Epithelial cell of proximal tubule (primary cell): ENCODE measurements around the gene KLHDC8A. TPM values are rescaled to one million over a fixed set of nuclear protein-coding genes. Genes with fewer than 3 reads are reported as not detected.

Source experiments
- DNase-seq: peaks from one replicate; pipeline ENCODE4 v3.0.0-alpha.2; 2011; ENCODE audit warnings: low read depth
- H3K4me3 ChIP-seq: 2 replicates; pipeline ENCODE4 v1.5.1; 2011; ENCODE audit warnings: low read depth, mild to moderate bottlenecking, low read length
- CTCF ChIP-seq: conservative IDR thresholded peaks from 2 replicates; pipeline ENCODE4 v1.5.1; 2012; ENCODE audit warnings: low read depth, mild to moderate bottlenecking, low read length
- total RNA-seq: library from RNA; depleted of rRNA; stranded (reverse); fragments of >200 nt; gene quantifications from 2 replicates; pipeline ENCODE4 v1.2.3, GENCODE V29; 2015

The KLHDC8A gene
- total RNA-seq, 1 donor from 2014 or later: 9.6 TPM

GRCh38 chr1:205376739-205377138, 20.0 kb upstream of the KLHDC8A start:
- no peak overlapping the region for H3K4me3 ChIP-seq
- no peak for TF ChIP-seq CTCF
- no peak for DNase-seq

GRCh38 chr1:205375835-205376545, 19.3 kb upstream of the KLHDC8A start:
- no peak for DNase-seq
- TF ChIP-seq CTCF: no peak
- no peak overlapping the region for H3K4me3 ChIP-seq

- no peak for DNase-seq
Measured at GRCh38 chr1:205374210-205375078, 17.7 kb upstream of the KLHDC8A start.

GRCh38 chr1:205373798-205374175, 17.1 kb upstream of the KLHDC8A start:
- no peak for DNase-seq
- no peak overlapping the region for H3K4me3 ChIP-seq
- TF ChIP-seq CTCF: no peak

More at GRCh38 chr1:205374210-205375078, 17.7 kb upstream of the KLHDC8A start:
- H3K4me3 ChIP-seq: no peak overlapping the region
- no peak for TF ChIP-seq CTCF

- DNase-seq: no peak
- no peak overlapping the region for H3K4me3 ChIP-seq
- TF ChIP-seq CTCF: no peak
Measured at GRCh38 chr1:205373022-205373797, 16.5 kb upstream of the KLHDC8A start.

- no peak overlapping the region for H3K4me3 ChIP-seq
- TF ChIP-seq CTCF: no peak
- no peak for DNase-seq
Measured at GRCh38 chr1:205371871-205372660, 15.3 kb upstream of the KLHDC8A start.
